ENCODE results near the gene RSRC1.

- TF ChIP-seq CTCF (IDR thresholded peaks at IDR 0.05; ENCODE audit: low read length) (no peak), EZH2 (IDR thresholded peaks at IDR 0.05; ENCODE audit: borderline replicate concordance, low read length) (no peak)
These were observed 4.7 kb upstream of the RSRC1 start for GRCh38 chr3:158105119-158105709.
